Lower lobe of right lung (tissue), 2 donors: ENCODE data around the gene TDP2. TPM values are rescaled to one million over a fixed set of nuclear protein-coding genes. Genes with fewer than 3 reads are reported as not detected.

Experiments used
- ATAC-seq, 2 donors: fragments of 200-7000 bp; cut with Tn5 transposase; one replicate each; pipeline ENCODE4 v1.9.1; 2020 to 2022; ENCODE audit warnings: mild to moderate bottlenecking in 2 of 2, moderate library complexity in 2 of 2
- DNase-seq: peaks from one replicate; pipeline ENCODE4 v3.0.0-alpha.2; 2020
- H3K27ac ChIP-seq: fragments of 200-600 bp; one replicate; pipeline ENCODE4 v1.8.0; 2022
- H3K27me3 ChIP-seq: fragments of 200-600 bp; one replicate; pipeline ENCODE4 v1.8.0; 2022; ENCODE audit warnings: low read depth
- H3K36me3 ChIP-seq: fragments of 200-600 bp; one replicate; pipeline ENCODE4 v1.8.0; 2022; ENCODE audit warnings: mild to moderate bottlenecking
- H3K4me1 ChIP-seq: fragments of 200-600 bp; one replicate; pipeline ENCODE4 v1.8.0; 2022
- H3K4me3 ChIP-seq: fragments of 200-600 bp; one replicate; pipeline ENCODE4 v1.8.0; 2022; ENCODE audit warnings: mild to moderate bottlenecking
- H3K9me3 ChIP-seq: fragments of 200-600 bp; one replicate; pipeline ENCODE4 v1.8.0; 2022
- CTCF ChIP-seq: fragments of 200-600 bp; IDR thresholded peaks from one replicate; pipeline ENCODE4 v1.8.0; 2022; ENCODE audit warnings: antibody characterized with exemption, mild to moderate bottlenecking
- intact Hi-C: fragments of 100-400 bp; cut with DNase I; formaldehyde crosslinking; loops from one replicate; pipeline ENCODE4 v1.11.0; 2022
- total RNA-seq: library from RNA; stranded (reverse); fragmentation: NEBNext Ultra II Directional; extraction: Animal tissue kit (Norgen Biotek cat#: 25700); gene quantifications from one replicate; pipeline ENCODE4 v1.2.1, GENCODE V29; 2021
- donor health status: DM: no; HTN: yes; CAD: no; lungs with severe emphysema.

Gene TDP2
- total RNA-seq, 1 donor from 2014 or later, result 43.6 TPM

- Histone ChIP-seq H3K27ac (no peak overlapping the region), H3K9me3 (no peaks in the 10 kb centered on the region), H3K4me3 (no peak overlapping the region), H3K27me3 (no peaks in the 10 kb centered on the region), H3K36me3 (no peaks in the 10 kb centered on the region), H3K4me1 (no peaks in the 10 kb centered on the region)
- intact Hi-C loops, result no loop called here
- no peak for TF ChIP-seq CTCF
- ATAC-seq (no peak), DNase-seq (no peak)
Observed at GRCh38 chr6:24613361-24614042, 53.2 kb downstream of the TDP2 start.

- intact Hi-C loops, result no loop called here
- no peak for ATAC-seq
- no peaks in the 10 kb centered on the region for H3K27me3 ChIP-seq
- DNase-seq, result no peak
- H3K36me3 ChIP-seq, result no peaks in the 10 kb centered on the region
- H3K4me1 ChIP-seq, result no peaks in the 10 kb centered on the region
- no peak overlapping the region for H3K4me3 ChIP-seq
- TF ChIP-seq CTCF, result no peak
- H3K27ac ChIP-seq, result no peak overlapping the region
- no peaks in the 10 kb centered on the region for H3K9me3 ChIP-seq
Observed at GRCh38 chr6:24610672-24611071, 56.0 kb downstream of the TDP2 start.

- no peak for DNase-seq
- no peaks in the 10 kb centered on the region for H3K36me3 ChIP-seq
- TF ChIP-seq CTCF, result no peak
- H3K27me3 ChIP-seq, result no peaks in the 10 kb centered on the region
- intact Hi-C loops, result no loop called here
- H3K9me3 ChIP-seq, result no peaks in the 10 kb centered on the region
- no peak overlapping the region for H3K4me3 ChIP-seq
- no peak overlapping the region for H3K27ac ChIP-seq
- ATAC-seq, result no peak
- no peaks in the 10 kb centered on the region for H3K4me1 ChIP-seq
Observed at GRCh38 chr6:24607310-24608105, 59.2 kb downstream of the TDP2 start.

GRCh38 chr6:24606200-24606930 is 60.3 kb downstream of the TDP2 start:
- no peaks in the 10 kb centered on the region for H3K36me3 ChIP-seq
- DNase-seq (no peak), ATAC-seq (no peak)
- no peak overlapping the region for H3K4me3 ChIP-seq
- intact Hi-C loops, result no loop called here
- no peak for TF ChIP-seq CTCF
- H3K27me3 ChIP-seq, result no peaks in the 10 kb centered on the region
- no peaks in the 10 kb centered on the region for H3K9me3 ChIP-seq
- no peaks in the 10 kb centered on the region for H3K4me1 ChIP-seq
- no peak overlapping the region for H3K27ac ChIP-seq

GRCh38 chr6:24603241-24603640 is 63.5 kb downstream of the TDP2 start:
- no peaks in the 10 kb centered on the region for H3K36me3 ChIP-seq
- intact Hi-C loops, result no loop called here
- no peak overlapping the region for H3K27ac ChIP-seq
- no peaks in the 10 kb centered on the region for H3K9me3 ChIP-seq
- DNase-seq (no peak), ATAC-seq (no peak)
- H3K27me3 ChIP-seq, result no peaks in the 10 kb centered on the region
- H3K4me1 ChIP-seq, result no peaks in the 10 kb centered on the region
- no peak overlapping the region for H3K4me3 ChIP-seq
- no peak for TF ChIP-seq CTCF
